Measurements from ENCODE around the gene VSTM2L.
A peak's percentile ranks its signal among the peaks of the same experiment; 100 is the strongest.

The VSTM2L gene

GRCh38 chr20:37878835-37879599 is 23.9 kb upstream of the VSTM2L start:
- no peak for FAIRE-seq
- no peak for DNase-seq (ENCODE audit: low spot score)

- FAIRE-seq = no peak
These were observed 23.1 kb upstream of the VSTM2L start for GRCh38 chr20:37879843-37880242.

GRCh38 chr20:37880726-37881591 is 22.0 kb upstream of the VSTM2L start:
- FAIRE-seq (no peak), DNase-seq (ENCODE audit: low spot score) (no peak)

More at GRCh38 chr20:37879843-37880242, 23.1 kb upstream of the VSTM2L start:
- no peak for DNase-seq (ENCODE audit: low spot score)

- DNase-seq (ENCODE audit: low spot score) = no peak
These were observed 21.2 kb upstream of the VSTM2L start for GRCh38 chr20:37881601-37882343.

GRCh38 chr20:37882961-37883712 is 19.8 kb upstream of the VSTM2L start:
- FAIRE-seq (no peak), DNase-seq (ENCODE audit: low spot score) (no peak)

More at GRCh38 chr20:37881601-37882343, 21.2 kb upstream of the VSTM2L start:
- no peak for FAIRE-seq

GRCh38 chr20:37885042-37885441 is 17.9 kb upstream of the VSTM2L start:
- DNase-seq (ENCODE audit: low spot score) = no peak
- no peak for FAIRE-seq

GRCh38 chr20:37885593-37886503 is 17.1 kb upstream of the VSTM2L start:
- DNase-seq (ENCODE audit: low spot score) (no peak), FAIRE-seq (no peak)

GRCh38 chr20:37886851-37887297 is 16.1 kb upstream of the VSTM2L start:
- peak; percentile 19 for DNase-seq (ENCODE audit: low spot score)
- FAIRE-seq = no peak

- DNase-seq (ENCODE audit: low spot score) (no peak), FAIRE-seq (no peak)
These were observed 14.3 kb upstream of the VSTM2L start for GRCh38 chr20:37888641-37889040.

- FAIRE-seq (no peak), DNase-seq (ENCODE audit: low spot score) (no peak)
These were observed 12.8 kb upstream of the VSTM2L start for GRCh38 chr20:37890108-37890507.

GRCh38 chr20:37890643-37891042 is 12.3 kb upstream of the VSTM2L start:
- FAIRE-seq (no peak), DNase-seq (ENCODE audit: low spot score) (no peak)

GRCh38 chr20:37892001-37892400 is 10.9 kb upstream of the VSTM2L start:
- DNase-seq (ENCODE audit: low spot score) (no peak), FAIRE-seq (no peak)

- DNase-seq (ENCODE audit: low spot score) (no peak), FAIRE-seq (no peak)
These were observed 9.2 kb upstream of the VSTM2L start for GRCh38 chr20:37893566-37894241.

- FAIRE-seq (no peak), DNase-seq (ENCODE audit: low spot score) (no peak)
These were observed 8.5 kb upstream of the VSTM2L start for GRCh38 chr20:37894454-37894853.

- no peak for DNase-seq (ENCODE audit: low spot score)
- FAIRE-seq = no peak
These were observed 7.8 kb upstream of the VSTM2L start for GRCh38 chr20:37895166-37895565.

GRCh38 chr20:37896932-37897548 is 5.9 kb upstream of the VSTM2L start:
- no peak for FAIRE-seq

GRCh38 chr20:37898233-37899104 is 4.5 kb upstream of the VSTM2L start:
- FAIRE-seq = no peak
- DNase-seq (ENCODE audit: low spot score) = no peak

More at GRCh38 chr20:37896932-37897548, 5.9 kb upstream of the VSTM2L start:
- no peak for DNase-seq (ENCODE audit: low spot score)
